GM21515 (cell line): ENCODE results near the gene PLCB1.

Experiments used
- ATAC-seq: cut with Tn5 transposase; IDR thresholded peaks from one replicate; pipeline ENCODE4 v1.9.1; 2021; ENCODE audit not compliant: unreplicated experiment

PLCB1 gene

GRCh38 chr20:8128291-8129060 is 3.6 kb upstream of the PLCB1 start:
- ATAC-seq, result no peak

GRCh38 chr20:8129211-8129976 is 2.7 kb upstream of the PLCB1 start:
- ATAC-seq, result no peak

GRCh38 chr20:8130840-8131526 is 1.1 kb upstream of the PLCB1 start:
- ATAC-seq, result no peak

GRCh38 chr20:8132484-8133309 is 631 bp downstream of the PLCB1 start:
- ATAC-seq, result no peak

- ATAC-seq, result no peak
Measured at GRCh38 chr20:8133310-8133768, 1.3 kb downstream of the PLCB1 start.

- ATAC-seq, result no peak
Measured at GRCh38 chr20:8133851-8134451, 1.9 kb downstream of the PLCB1 start.

- ATAC-seq, result no peak
Measured at GRCh38 chr20:8139899-8140298, 7.8 kb downstream of the PLCB1 start.

- no peak for ATAC-seq
Measured at GRCh38 chr20:8143474-8143873, 11.4 kb downstream of the PLCB1 start.

- ATAC-seq, result no peak
Measured at GRCh38 chr20:8144282-8145245, 12.5 kb downstream of the PLCB1 start.

GRCh38 chr20:8145246-8146168 is 13.4 kb downstream of the PLCB1 start:
- ATAC-seq, result no peak

- ATAC-seq, result no peak
Measured at GRCh38 chr20:8147476-8147875, 15.4 kb downstream of the PLCB1 start.

GRCh38 chr20:8148501-8148900 is 16.4 kb downstream of the PLCB1 start:
- no peak for ATAC-seq

- ATAC-seq, result no peak
Measured at GRCh38 chr20:8150591-8150990, 18.5 kb downstream of the PLCB1 start.

GRCh38 chr20:8151372-8151771 is 19.3 kb downstream of the PLCB1 start:
- ATAC-seq, result no peak

- ATAC-seq, result no peak
Measured at GRCh38 chr20:8152183-8152582, 20.1 kb downstream of the PLCB1 start.

GRCh38 chr20:8152847-8153246 is 20.8 kb downstream of the PLCB1 start:
- no peak for ATAC-seq

- ATAC-seq, result no peak
Measured at GRCh38 chr20:8153281-8153908, 21.3 kb downstream of the PLCB1 start.

- ATAC-seq, result no peak
Measured at GRCh38 chr20:8154638-8155037, 22.6 kb downstream of the PLCB1 start.
